CD4-positive, alpha-beta T cell (primary cell): ENCODE results near the gene ATP12A. TPM values are rescaled to one million over a fixed set of nuclear protein-coding genes. Genes with fewer than 3 reads are reported as not detected.

Experiments
- ATAC-seq: fragments of 200-7000 bp; cut with Tn5 transposase; one replicate; pipeline ENCODE4 v1.10.0; 2022; ENCODE audit warnings: mild to moderate bottlenecking; ENCODE audit not compliant: poor library complexity
- CTCF ChIA-PET: fragments of 350-600 bp; sonication (Branson Sonifier 250); formaldehyde crosslinking; loops from one replicate; lab custom pipeline; 2021; ENCODE audit warnings: antibody characterized with exemption, inconsistent platforms; lab: Charles Lee
- POLR2A ChIA-PET: fragments of 350-600 bp; sonication (Branson Sonifier 250); formaldehyde crosslinking; loops from one replicate; lab custom pipeline; 2021; ENCODE audit warnings: antibody characterized with exemption, inconsistent platforms; lab: Charles Lee
- DNase-seq, 14 experiments: peaks; one replicate each; pipeline ENCODE4 v3.0.0-alpha.2; 2013 to 2020; ENCODE audit warnings: mixed read lengths in 2 of 14
- H3K27ac ChIP-seq, 2 donors: one replicate each; pipeline versions ENCODE4 v1.5.1 to v1.7.0; 2013; ENCODE audit warnings: low read length in 2 of 2, low read depth in 1 of 2, mild to moderate bottlenecking in 1 of 2
- H3K27me3 ChIP-seq, 2 experiments: 1 replicate in 1 of 2; 2 replicates in 1 of 2; pipeline versions ENCODE4 v1.6.1 to v1.7.0; 2013; ENCODE audit warnings: low read length in 2 of 2, control low read depth in 1 of 2, mild to moderate bottlenecking in 1 of 2, moderate library complexity in 1 of 2; ENCODE audit not compliant: insufficient read depth in 2 of 2, control insufficient read depth in 1 of 2
- H3K36me3 ChIP-seq: one replicate; pipeline ENCODE4 v1.6.1; 2013; ENCODE audit warnings: low read length, control low read depth; ENCODE audit not compliant: insufficient read depth
- H3K4me1 ChIP-seq: one replicate; pipeline ENCODE4 v1.6.1; 2013; ENCODE audit warnings: low read length, control low read depth; ENCODE audit not compliant: insufficient read depth
- H3K4me3 ChIP-seq: one replicate; pipeline ENCODE4 v1.5.1; 2013; ENCODE audit warnings: mild to moderate bottlenecking, low read length, moderate library complexity
- H3K9me3 ChIP-seq, 2 experiments: 1 replicate in 1 of 2; 2 replicates in 1 of 2; pipeline versions ENCODE4 v1.6.1 to v1.7.0; 2013; ENCODE audit warnings: low read length in 2 of 2, mild to moderate bottlenecking in 2 of 2, control low read depth in 1 of 2, moderate library complexity in 1 of 2; ENCODE audit not compliant: control insufficient read depth in 1 of 2, insufficient read depth in 1 of 2
- H3K27ac Mint-ChIP-seq: one replicate; pipeline ENCODE4 v1.8.0; 2020; ENCODE audit warnings: mixed read lengths
- H3K27me3 Mint-ChIP-seq: one replicate; pipeline ENCODE4 v1.8.0; 2021; ENCODE audit warnings: mixed read lengths
- H3K36me3 Mint-ChIP-seq: one replicate; pipeline ENCODE4 v1.8.0; 2021; ENCODE audit warnings: low read depth, mixed read lengths
- H3K4me1 Mint-ChIP-seq: one replicate; pipeline ENCODE4 v1.8.0; 2021; ENCODE audit warnings: low read depth, mixed read lengths
- H3K4me3 Mint-ChIP-seq: one replicate; pipeline ENCODE4 v1.8.0; 2020; ENCODE audit warnings: mild to moderate bottlenecking, mixed read lengths
- H3K9me3 Mint-ChIP-seq: one replicate; pipeline ENCODE4 v1.8.0; 2020; ENCODE audit warnings: mixed read lengths
- intact Hi-C, 2 experiments: fragments of 100-400 bp; cut with DNase I in 1 of 2; cut with micrococcal nuclease in 1 of 2; formaldehyde crosslinking; loops; one replicate each; pipeline versions ENCODE4 v1.15.1 to v1.9.0; 2023 to 2025; cut with DNase I, micrococcal nuclease
- total RNA-seq, 174 experiments: library from RNA in 2 of 174; stranded (reverse) in 2 of 174; gene quantifications; one replicate each; pipeline ENCODE4 v1.2.3 and lab custom pipeline; 2021 to 2026
- TF ChIP-seq, protein P1 (sequence below): fragments of 200-600 bp; IDR thresholded peaks from one replicate; pipeline ENCODE4 v1.8.0; 2022; ENCODE audit warnings: antibody characterized with exemption, mild to moderate bottlenecking

ATP12A gene
- total RNA-seq, 2 experiments from 2014 or later = 0.05 to 0.06 TPM

DNA sequence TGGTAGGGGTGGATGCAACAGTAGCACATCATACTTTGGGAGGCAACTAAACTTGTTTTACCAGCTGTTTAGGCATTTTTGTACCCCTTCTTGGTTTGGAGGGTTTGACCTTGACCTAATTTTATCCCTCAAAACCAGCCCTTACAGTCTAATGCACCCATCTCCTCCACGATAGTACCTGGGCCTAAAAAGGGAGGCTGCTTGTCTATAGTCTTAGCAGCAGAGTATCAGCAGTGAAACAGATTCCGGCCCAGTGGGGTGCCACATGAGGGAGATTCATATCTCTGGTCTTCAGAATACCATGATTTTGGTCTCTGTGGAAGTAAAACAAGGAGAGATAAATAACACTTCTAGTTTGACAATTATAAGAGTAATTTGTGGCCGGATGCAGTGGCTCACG lies 39.5 kb upstream of the ATP12A start:
- Histone ChIP-seq H3K27me3 (no peaks in the 10 kb centered on the region), H3K4me3 (no peak overlapping the region), H3K4me1 (no peaks in the 10 kb centered on the region), H3K36me3 (no peaks in the 10 kb centered on the region), H3K27ac (no peak overlapping the region), H3K9me3 (peaks cover 0 to 9% of the 10 kb centered on the region in 2 experiments)
- no peaks in the 10 kb centered on the region for H3K27me3 Mint-ChIP-seq
- intact Hi-C loops = no loop called here
- DNase-seq (no peak), ATAC-seq (no peak)
- no peaks in the 10 kb centered on the region for H3K9me3 Mint-ChIP-seq
- POLR2A ChIA-PET = interaction anchor here (0.6 kb wide), 1 partner anchor 30 kb away, joined by 3 read pairs; no protein-coding TSS in a partner anchor
- no peak overlapping the region for H3K27ac Mint-ChIP-seq
- H3K4me3 Mint-ChIP-seq = no peak overlapping the region
- CTCF ChIA-PET = interaction anchor here (0.6 kb wide), 1 partner anchor 19 kb away, joined by 3 read pairs; no protein-coding TSS in a partner anchor
- H3K36me3 Mint-ChIP-seq = no peaks in the 10 kb centered on the region
- TF ChIP-seq, protein P1, sequence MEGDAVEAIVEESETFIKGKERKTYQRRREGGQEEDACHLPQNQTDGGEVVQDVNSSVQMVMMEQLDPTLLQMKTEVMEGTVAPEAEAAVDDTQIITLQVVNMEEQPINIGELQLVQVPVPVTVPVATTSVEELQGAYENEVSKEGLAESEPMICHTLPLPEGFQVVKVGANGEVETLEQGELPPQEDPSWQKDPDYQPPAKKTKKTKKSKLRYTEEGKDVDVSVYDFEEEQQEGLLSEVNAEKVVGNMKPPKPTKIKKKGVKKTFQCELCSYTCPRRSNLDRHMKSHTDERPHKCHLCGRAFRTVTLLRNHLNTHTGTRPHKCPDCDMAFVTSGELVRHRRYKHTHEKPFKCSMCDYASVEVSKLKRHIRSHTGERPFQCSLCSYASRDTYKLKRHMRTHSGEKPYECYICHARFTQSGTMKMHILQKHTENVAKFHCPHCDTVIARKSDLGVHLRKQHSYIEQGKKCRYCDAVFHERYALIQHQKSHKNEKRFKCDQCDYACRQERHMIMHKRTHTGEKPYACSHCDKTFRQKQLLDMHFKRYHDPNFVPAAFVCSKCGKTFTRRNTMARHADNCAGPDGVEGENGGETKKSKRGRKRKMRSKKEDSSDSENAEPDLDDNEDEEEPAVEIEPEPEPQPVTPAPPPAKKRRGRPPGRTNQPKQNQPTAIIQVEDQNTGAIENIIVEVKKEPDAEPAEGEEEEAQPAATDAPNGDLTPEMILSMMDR = no peak
- H3K4me1 Mint-ChIP-seq = no peaks in the 10 kb centered on the region

DNA sequence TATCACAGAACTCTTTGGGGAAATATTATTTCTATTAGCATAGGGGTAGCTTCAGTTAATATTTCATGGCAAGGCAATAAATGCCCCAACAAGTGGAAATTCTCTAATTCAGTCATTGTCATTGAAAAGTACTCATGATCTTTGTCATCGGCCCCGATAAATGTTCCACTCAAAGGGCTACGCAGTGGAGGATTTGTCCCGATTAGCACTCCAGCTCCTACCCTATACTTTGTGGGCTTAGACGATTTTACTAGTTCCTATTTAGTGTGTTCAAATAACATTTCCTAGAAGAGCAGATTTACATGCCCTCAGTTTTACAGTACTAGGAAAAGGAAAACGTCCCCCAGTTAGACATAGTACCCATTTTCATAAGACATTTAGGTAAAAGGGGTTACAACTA lies 38.0 kb upstream of the ATP12A start:
- ATAC-seq (no peak), DNase-seq (no peak)
- H3K9me3 Mint-ChIP-seq = no peaks in the 10 kb centered on the region
- Histone ChIP-seq H3K4me3 (no peak overlapping the region), H3K27me3 (no peaks in the 10 kb centered on the region), H3K9me3 (peaks cover 0 to 9% of the 10 kb centered on the region in 2 experiments), H3K27ac (no peak overlapping the region), H3K36me3 (no peaks in the 10 kb centered on the region), H3K4me1 (no peaks in the 10 kb centered on the region)
- TF ChIP-seq, protein P1 = no peak
- H3K4me1 Mint-ChIP-seq = no peaks in the 10 kb centered on the region
- no peaks in the 10 kb centered on the region for H3K27me3 Mint-ChIP-seq
- H3K4me3 Mint-ChIP-seq = no peak overlapping the region
- CTCF ChIA-PET = interaction anchor here (0.5 kb wide), 1 partner anchor 193 kb away, joined by 4 read pairs; no protein-coding TSS in a partner anchor
- POLR2A ChIA-PET = no interaction called here
- no peak overlapping the region for H3K27ac Mint-ChIP-seq
- H3K36me3 Mint-ChIP-seq = no peaks in the 10 kb centered on the region
- intact Hi-C loops = no loop called here

DNA sequence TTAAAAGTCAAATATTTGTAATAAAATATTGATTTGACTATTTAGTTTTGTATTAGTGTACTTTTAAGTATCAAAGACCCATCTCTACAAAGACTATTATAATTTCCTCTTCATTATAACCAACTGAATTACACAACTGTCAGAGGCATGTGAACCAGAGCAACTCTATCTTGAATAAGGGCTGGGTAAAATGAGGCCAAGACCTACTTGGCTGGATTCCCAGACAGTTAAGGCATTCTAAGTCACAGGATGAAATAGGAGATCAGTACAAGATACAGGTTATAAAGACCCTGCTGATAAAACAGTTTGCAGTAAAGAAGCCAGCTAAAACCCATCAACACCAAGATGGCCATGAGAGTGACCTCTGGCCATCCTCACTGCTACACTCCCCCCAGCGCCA lies 36.2 kb upstream of the ATP12A start:
- no peak overlapping the region for H3K27ac ChIP-seq
- no peak for DNase-seq
- Mint-ChIP-seq H3K4me3 (no peak overlapping the region), H3K9me3 (no peaks in the 10 kb centered on the region), H3K4me1 (no peaks in the 10 kb centered on the region), H3K27ac (no peak overlapping the region), H3K27me3 (peaks cover 6% of the 10 kb centered on the region), H3K36me3 (no peaks in the 10 kb centered on the region)
- ChIA-PET CTCF (no interaction called here), POLR2A (no interaction called here)
- H3K9me3 ChIP-seq = no peaks in the 10 kb centered on the region
- no peaks in the 10 kb centered on the region for H3K4me1 ChIP-seq
- TF ChIP-seq, protein P1 = no peak
- H3K36me3 ChIP-seq = no peaks in the 10 kb centered on the region
- no peak for ATAC-seq
- intact Hi-C loops = no loop called here
- no peaks in the 10 kb centered on the region for H3K27me3 ChIP-seq
- H3K4me3 ChIP-seq = no peak overlapping the region
